Measurements from ENCODE around the gene CITED2.
"Not testable (repeated sequence)": the region's sequence is repeated elsewhere in the genome, so short reads cannot be mapped to it uniquely, and the experiment has no call there.

- not testable (repeated sequence) for TF ChIP-seq CTCF (optimal IDR thresholded peaks at IDR 0.05 in 1 of 3, IDR thresholded peaks at IDR 0.05 in 1 of 3, conservative IDR thresholded peaks at IDR 0.05 in 1 of 3; ENCODE audit: extremely low read depth in 1 of 3, insufficient read depth in 2 of 3, low read length in 3 of 3); EZH2 (IDR thresholded peaks at IDR 0.05; ENCODE audit: low read length)
Measured at GRCh38 chr6:139363123-139363522, 11.3 kb downstream of the CITED2 start.
